ENCODE measurements around the gene ZMIZ1. TPM values are rescaled to one million over a fixed set of nuclear protein-coding genes. Genes with fewer than 3 reads are reported as not detected.

Gene ZMIZ1
- total RNA-seq, 1 experiment from 2014 or later: 35.8 TPM

GRCh38 chr10:79044036-79044632 is 24.6 kb upstream of the ZMIZ1 start:
- intact Hi-C loops (cut with micrococcal nuclease; ENCODE audit: unreplicated experiment): no loop called here
- no peak for TF ChIP-seq CTCF (conservative IDR thresholded peaks at IDR 0.05; ENCODE audit: low read depth, low read length)
- TF ChIP-seq EZH2 (IDR thresholded peaks at IDR 0.05; ENCODE audit: borderline replicate concordance, low read depth, low read length, poor library complexity, severe bottlenecking): no peak
- Histone ChIP-seq H3K36me3 (ENCODE audit: insufficient read depth, low read length, poor library complexity, severe bottlenecking) (no peaks in the 10 kb centered on the region), H3K4me3 (ENCODE audit: low read depth, low read length, poor library complexity, severe bottlenecking) (no peak overlapping the region), H3K27me3 (replicated peaks; ENCODE audit: insufficient read depth, low read depth, low read length, poor library complexity) (peaks cover 11% of the 10 kb centered on the region), H3K27ac (ENCODE audit: low read depth, low read length, poor library complexity, severe bottlenecking) (no peak overlapping the region), H3K9me3 (ENCODE audit: low read depth, low read length, poor library complexity, severe bottlenecking) (no peaks in the 10 kb centered on the region), H3K4me1 (ENCODE audit: insufficient read depth, low read length, poor library complexity, severe bottlenecking) (no peaks in the 10 kb centered on the region)
- ChIA-PET POLR2A (ENCODE audit: low non-redundant PET) (no interaction called here), CTCF (no interaction called here)
- DNase-seq (ENCODE audit: low spot score): no peak
- BruUV-seq (replicated peaks): no TSS peak

- Histone ChIP-seq H3K36me3 (ENCODE audit: insufficient read depth, low read length, poor library complexity, severe bottlenecking) (no peaks in the 10 kb centered on the region), H3K9me3 (ENCODE audit: low read depth, low read length, poor library complexity, severe bottlenecking) (no peaks in the 10 kb centered on the region), H3K27ac (ENCODE audit: low read depth, low read length, poor library complexity, severe bottlenecking) (no peak overlapping the region), H3K4me3 (ENCODE audit: low read depth, low read length, poor library complexity, severe bottlenecking) (no peak overlapping the region), H3K27me3 (replicated peaks; ENCODE audit: insufficient read depth, low read depth, low read length, poor library complexity) (peaks cover 11% of the 10 kb centered on the region), H3K4me1 (ENCODE audit: insufficient read depth, low read length, poor library complexity, severe bottlenecking) (no peaks in the 10 kb centered on the region)
- TF ChIP-seq CTCF (conservative IDR thresholded peaks at IDR 0.05; ENCODE audit: low read depth, low read length): no peak
- TF ChIP-seq EZH2 (IDR thresholded peaks at IDR 0.05; ENCODE audit: borderline replicate concordance, low read depth, low read length, poor library complexity, severe bottlenecking): no peak
- intact Hi-C loops (cut with micrococcal nuclease; ENCODE audit: unreplicated experiment): no loop called here
- POLR2A ChIA-PET (ENCODE audit: low non-redundant PET): no interaction called here
- BruUV-seq (replicated peaks): no TSS peak
- DNase-seq (ENCODE audit: low spot score): no peak
- CTCF ChIA-PET: no interaction called here
Measured at GRCh38 chr10:79044846-79045245, 23.9 kb upstream of the ZMIZ1 start.

GRCh38 chr10:79045566-79046175 is 23.1 kb upstream of the ZMIZ1 start:
- Histone ChIP-seq H3K27ac (ENCODE audit: low read depth, low read length, poor library complexity, severe bottlenecking) (no peak overlapping the region), H3K36me3 (ENCODE audit: insufficient read depth, low read length, poor library complexity, severe bottlenecking) (no peaks in the 10 kb centered on the region), H3K4me3 (ENCODE audit: low read depth, low read length, poor library complexity, severe bottlenecking) (no peak overlapping the region), H3K9me3 (ENCODE audit: low read depth, low read length, poor library complexity, severe bottlenecking) (no peaks in the 10 kb centered on the region), H3K4me1 (ENCODE audit: insufficient read depth, low read length, poor library complexity, severe bottlenecking) (no peaks in the 10 kb centered on the region), H3K27me3 (replicated peaks; ENCODE audit: insufficient read depth, low read depth, low read length, poor library complexity) (peaks cover 8% of the 10 kb centered on the region)
- ChIA-PET CTCF (interaction anchor here (0.6 kb wide), 1 partner anchor 23 kb away, joined by 3 read pairs; no protein-coding TSS in a partner anchor), POLR2A (ENCODE audit: low non-redundant PET) (no interaction called here)
- intact Hi-C loops (cut with micrococcal nuclease; ENCODE audit: unreplicated experiment): no loop called here
- DNase-seq (ENCODE audit: low spot score): no peak
- TF ChIP-seq CTCF (conservative IDR thresholded peaks at IDR 0.05; ENCODE audit: low read depth, low read length): no peak
- no TSS peak for BruUV-seq (replicated peaks)
